HG02588 (cell line): ENCODE data around the gene KRT16.
"Not testable (repeated sequence)": the region's sequence is repeated elsewhere in the genome, so short reads cannot be mapped to it uniquely, and the experiment has no call there.

Source experiments
- ATAC-seq: cut with Tn5 transposase; IDR thresholded peaks from one replicate; pipeline ENCODE4 v1.9.1; 2021; ENCODE audit warnings: mild to moderate bottlenecking, moderate library complexity; ENCODE audit not compliant: unreplicated experiment

KRT16 gene

DNA sequence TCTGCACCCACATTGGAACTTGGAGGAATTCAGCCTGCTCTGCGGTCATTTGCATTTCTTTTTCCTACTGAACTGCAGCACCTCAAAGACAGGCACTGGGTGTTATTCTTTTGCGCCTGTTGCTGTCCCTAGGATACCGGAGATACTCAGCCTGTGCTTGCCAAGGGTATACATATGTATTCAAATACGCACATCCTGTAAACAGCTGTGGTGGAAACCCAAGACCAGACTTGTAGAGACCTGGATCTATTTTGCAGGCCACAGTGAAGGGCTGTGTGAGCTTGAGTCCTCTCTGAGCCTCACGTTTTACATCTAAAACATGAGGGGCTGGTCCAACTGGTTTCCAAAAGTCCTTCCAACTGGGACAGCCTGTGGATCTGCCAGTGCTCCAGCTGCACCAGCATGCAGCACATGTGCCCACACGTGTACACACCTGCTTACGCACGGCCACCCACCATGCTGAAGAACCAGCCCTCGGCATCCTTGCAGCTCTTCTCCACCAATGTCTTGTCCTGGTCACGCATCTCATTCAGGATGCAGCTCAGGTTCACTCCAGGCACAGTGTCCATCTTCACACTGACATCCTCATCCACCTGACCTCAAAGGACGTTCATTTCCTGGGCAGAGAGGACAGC is 16.2 kb upstream of the KRT16 start:
- ATAC-seq = not testable (repeated sequence)

GRCh38 chr17:41628073-41628370 is 15.5 kb upstream of the KRT16 start:
- ATAC-seq = not testable (repeated sequence)

- no peak for ATAC-seq
Measured at GRCh38 chr17:41627316-41628072, 14.9 kb upstream of the KRT16 start.

- not testable (repeated sequence) for ATAC-seq
Measured at GRCh38 chr17:41626914-41627295, 14.3 kb upstream of the KRT16 start.

DNA sequence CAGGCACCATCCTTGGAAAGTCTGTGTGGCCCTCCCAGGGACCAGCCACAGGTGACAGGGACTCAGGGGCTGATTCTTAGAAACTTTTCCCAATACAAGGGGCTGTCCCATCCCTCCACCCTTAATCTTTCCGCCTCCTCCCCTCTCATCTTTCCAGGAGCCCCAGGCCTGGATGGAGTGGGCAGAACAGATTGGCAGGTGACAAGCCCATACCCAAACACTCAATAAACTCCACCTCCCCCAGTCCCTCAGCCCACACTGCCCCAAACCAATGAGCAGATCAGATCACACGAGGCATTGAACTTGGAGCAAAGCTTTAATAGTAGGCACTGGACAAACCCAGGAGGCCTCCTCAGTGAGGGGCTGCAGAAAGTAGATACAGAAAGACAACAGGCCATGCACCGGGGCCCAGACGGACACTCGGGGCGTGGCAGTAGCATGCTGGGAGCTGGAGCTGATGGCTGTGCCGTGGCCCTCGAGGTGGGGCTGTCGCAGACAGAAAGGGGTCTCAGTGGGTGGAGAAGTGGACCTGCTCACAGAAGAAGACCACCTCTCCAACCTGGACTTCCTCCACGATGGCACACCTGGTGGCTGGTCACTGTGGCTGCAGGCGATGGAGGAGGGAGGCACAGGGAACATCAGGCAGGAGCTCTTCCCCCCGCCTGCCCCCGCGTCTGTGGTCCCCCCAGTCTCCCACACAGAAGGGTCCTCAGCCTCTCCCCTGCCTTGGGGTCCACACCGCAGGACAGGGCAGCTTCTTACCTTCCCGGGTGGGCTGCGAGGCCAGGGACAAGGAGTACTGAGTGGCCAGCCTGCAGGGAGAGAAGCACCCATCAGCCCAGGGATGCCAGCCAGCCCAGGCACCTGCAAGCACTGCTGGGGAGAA is 13.7 kb upstream of the KRT16 start:
- not testable (repeated sequence) for ATAC-seq

GRCh38 chr17:41625602-41626001 is 13.0 kb upstream of the KRT16 start:
- no peak for ATAC-seq

- ATAC-seq = no peak
Measured at GRCh38 chr17:41624208-41625101, 11.9 kb upstream of the KRT16 start, which contains the start of gene KRT17. TSS of gene KRT17 (minus strand) at chr17:41624575. CDS start at chr17:41624509, 66 bp downstream.

- ATAC-seq = not testable (repeated sequence)
Measured at GRCh38 chr17:41623184-41623861, 10.8 kb upstream of the KRT16 start.

- ATAC-seq = not testable (repeated sequence)
Measured at GRCh38 chr17:41622340-41623183, 10.0 kb upstream of the KRT16 start.

DNA sequence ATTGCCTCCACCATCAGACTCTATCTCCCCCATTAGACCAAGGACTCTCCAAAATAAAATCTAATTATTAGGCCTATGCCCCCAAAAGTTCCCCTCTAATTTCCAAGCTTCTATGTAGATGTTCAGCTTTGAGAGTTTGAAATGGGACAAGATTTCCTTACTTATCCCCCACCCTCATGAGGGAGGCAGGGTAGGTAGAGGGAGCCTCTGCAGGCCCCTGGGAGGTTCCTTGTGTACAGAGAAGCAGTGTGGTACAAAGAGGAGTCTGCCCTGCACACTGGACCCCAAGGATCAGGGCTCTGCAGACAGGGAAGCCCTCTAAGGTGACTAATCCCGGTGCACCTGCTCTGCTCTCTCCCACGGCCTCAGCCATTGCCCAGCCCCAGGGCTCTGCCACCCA is 9.3 kb upstream of the KRT16 start:
- no peak for ATAC-seq

GRCh38 chr17:41621435-41621817 is 8.9 kb upstream of the KRT16 start:
- ATAC-seq = not testable (repeated sequence)

- no peak for ATAC-seq
Measured at GRCh38 chr17:41620583-41621434, 8.2 kb upstream of the KRT16 start.

DNA sequence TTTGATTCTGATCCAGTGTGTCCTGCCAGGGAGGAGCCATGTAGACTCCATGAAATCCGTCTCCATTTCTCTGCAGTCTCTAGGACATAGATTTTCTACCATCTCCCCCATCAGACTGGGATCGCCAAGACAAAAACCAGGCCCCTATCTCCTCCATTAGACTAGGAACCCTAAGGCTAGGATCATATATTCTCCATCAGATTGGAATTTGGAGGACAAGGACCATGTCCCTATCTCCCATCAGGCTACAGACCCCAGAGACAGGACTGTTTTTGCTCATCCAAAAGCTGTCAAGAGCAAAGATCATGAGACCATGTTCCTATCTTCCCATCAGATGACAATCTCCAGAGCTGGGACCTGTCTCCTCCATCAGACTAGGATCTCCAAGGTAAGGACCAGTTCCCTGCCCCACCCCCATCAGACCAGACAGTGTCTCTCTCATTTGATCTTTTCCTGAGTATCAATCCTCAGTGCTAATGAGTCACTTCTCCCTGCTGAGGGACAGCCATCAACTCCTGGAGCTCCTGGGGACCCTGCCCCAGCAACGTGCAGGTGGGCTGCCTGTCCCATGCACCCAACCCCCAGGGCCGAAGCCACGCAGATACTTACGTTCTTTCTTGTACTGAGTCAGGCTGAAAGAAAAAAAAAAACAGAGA is 7.5 kb upstream of the KRT16 start:
- ATAC-seq = not testable (repeated sequence)

DNA sequence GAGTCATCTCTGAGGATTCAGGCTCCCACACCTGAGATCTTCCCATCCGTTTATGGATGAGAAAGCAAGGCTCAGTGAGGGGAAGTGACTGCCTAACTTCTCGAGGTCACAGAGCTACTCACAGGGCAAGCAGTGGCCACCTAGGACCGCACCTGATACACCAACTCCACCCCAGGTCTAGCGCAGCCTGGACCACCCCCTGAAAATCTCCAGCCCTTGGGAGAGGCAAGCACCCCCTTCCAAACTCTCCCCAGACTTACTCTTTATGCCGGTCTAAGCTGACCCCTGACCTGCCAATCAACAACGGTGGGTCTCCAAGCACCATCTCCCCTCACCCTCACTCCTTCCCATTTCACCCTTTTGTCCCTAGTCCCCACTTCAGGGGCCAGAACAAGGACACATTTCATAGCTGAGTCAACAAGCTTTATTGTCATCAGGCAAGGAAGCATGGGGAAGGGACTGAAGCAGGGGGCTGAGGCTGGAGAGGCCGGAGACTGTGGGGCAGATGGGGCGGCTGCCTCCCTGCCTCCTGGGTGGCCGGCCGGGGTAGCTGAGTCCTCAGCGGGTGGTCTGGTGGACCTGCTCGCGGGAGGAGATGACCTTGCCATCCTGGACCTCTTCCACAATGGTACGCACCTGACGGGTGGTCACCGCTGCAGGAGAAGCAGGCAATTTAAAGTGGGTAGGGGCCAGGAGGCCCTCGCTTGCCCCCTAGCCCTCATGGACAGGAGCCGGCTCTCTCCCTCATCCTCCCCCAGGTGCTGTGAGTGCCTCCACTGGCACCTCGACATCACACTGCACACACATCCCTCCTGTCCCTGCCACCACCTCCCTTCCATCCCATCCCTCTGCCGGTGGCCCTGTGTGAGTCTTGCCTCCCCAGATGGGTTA is 6.7 kb upstream of the KRT16 start:
- no peak for ATAC-seq

DNA sequence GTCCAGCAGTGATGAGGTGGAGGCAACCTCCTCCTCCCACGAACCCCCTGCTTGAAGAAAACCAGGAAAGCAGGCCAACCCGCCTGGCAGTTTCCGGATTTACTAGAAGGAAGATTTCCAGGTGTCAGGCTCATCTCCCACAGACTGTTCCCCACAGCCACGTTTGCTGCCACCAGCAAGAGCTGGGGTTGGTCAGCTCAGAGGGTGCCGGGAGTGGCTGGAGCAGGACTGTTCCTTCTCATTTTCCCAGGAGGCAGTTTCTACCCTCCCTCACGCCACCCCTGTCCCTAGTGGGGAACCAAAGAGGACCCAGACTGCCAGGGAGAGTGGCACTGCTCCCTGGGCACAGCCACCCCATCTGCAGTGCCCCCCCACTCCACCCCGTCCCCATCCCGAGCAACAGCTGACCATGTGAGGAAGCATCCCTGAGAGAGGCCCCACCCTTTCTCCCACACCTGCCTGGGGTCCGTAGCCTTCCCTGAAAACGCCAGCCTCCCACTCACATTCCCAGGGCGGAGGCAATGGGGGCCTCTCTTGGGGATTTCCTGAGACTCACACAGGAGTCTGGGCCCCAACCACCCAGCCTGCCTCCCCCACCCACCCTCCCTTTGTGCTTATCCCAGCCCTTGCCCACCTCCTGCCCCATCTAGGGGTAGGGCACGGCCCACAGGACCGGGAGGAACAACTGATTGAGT is 5.9 kb upstream of the KRT16 start:
- no peak for ATAC-seq

DNA sequence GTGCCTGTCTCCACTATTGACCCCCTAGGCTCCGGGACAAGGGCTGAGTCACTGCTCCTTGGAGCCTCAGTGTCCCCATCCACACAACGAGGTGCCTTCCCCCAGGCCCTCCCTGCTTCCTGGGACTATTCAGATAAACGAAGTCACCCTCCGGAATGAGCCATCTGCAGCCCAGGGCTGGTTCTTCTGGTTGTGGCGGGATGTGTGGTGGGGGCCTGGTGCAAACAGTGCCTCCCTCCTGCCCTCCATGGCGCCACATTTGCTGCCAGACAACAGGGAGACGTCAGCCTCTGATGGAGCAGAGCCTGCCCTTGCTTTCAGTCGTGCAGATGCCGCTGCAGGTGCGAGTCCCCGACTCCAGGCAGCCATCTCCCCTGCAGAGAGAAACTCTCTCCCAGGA is 5.1 kb upstream of the KRT16 start:
- ATAC-seq = no peak
